ENCODE results near the gene GPR15LG.

The GPR15LG gene

DNA sequence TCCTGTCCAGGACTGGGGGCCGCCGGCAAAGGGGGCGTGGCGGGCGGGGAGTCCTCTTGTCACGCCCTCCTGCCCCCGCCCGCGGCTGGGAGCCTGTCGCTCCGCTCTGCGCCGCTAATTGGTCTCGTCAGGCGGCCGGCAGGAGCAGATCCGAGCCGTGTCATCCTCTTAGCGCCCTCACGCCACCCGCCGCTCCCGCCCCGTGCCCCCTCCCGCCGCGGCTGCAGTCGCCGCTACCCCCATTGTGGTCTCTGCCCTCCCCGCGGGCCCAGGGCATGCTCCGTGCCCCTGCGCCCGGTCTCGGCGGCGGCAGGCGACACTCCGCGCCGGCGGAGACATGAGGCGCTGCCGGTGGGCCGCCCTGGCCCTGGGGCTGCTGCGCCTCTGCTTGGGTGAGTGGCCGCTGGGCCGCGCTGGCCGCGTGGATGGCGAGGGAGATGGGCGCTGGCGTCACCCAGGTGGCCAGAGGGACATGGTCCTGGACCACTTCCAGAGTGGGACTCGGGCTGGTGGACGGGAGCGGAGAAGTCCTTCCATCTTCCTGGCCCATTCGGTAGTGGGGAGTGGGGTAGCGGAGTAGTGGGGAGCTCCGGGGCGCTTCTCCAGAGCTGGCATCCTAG, 20.9 kb downstream of the GPR15LG start, which contains the start of gene CDHR1:
Gene CDHR1 (plus strand): TSS at position 114 of the 620 bp plus-strand sequence. CDS start 224 bp downstream, at position 338.
- no peaks in the 10 kb centered on the region for H3K9me3 ChIP-seq (ENCODE audit: control insufficient read depth, low read length)
- H3K4me1 ChIP-seq (ENCODE audit: control insufficient read depth, insufficient read depth, low read length, poor library complexity, severe bottlenecking) = peaks cover 8% of the 10 kb centered on the region
- no peaks in the 10 kb centered on the region for H3K36me3 ChIP-seq (ENCODE audit: control insufficient read depth, insufficient read depth, low read length)
- 3 to 4% methylated on average over 37 to 48 of the region's 61 CpGs for WGBS, 2 experiments (ENCODE audit: insufficient coverage in 2 of 2)
- peak within 1 kb of the TSS; percentile 41 for H3K4me3 ChIP-seq (ENCODE audit: extremely low read depth, insufficient read depth, low read length, poor library complexity, severe bottlenecking)
- no peak within 1 kb of the TSS for H3K27ac ChIP-seq (ENCODE audit: low read depth, low read length, severe bottlenecking)

DNA sequence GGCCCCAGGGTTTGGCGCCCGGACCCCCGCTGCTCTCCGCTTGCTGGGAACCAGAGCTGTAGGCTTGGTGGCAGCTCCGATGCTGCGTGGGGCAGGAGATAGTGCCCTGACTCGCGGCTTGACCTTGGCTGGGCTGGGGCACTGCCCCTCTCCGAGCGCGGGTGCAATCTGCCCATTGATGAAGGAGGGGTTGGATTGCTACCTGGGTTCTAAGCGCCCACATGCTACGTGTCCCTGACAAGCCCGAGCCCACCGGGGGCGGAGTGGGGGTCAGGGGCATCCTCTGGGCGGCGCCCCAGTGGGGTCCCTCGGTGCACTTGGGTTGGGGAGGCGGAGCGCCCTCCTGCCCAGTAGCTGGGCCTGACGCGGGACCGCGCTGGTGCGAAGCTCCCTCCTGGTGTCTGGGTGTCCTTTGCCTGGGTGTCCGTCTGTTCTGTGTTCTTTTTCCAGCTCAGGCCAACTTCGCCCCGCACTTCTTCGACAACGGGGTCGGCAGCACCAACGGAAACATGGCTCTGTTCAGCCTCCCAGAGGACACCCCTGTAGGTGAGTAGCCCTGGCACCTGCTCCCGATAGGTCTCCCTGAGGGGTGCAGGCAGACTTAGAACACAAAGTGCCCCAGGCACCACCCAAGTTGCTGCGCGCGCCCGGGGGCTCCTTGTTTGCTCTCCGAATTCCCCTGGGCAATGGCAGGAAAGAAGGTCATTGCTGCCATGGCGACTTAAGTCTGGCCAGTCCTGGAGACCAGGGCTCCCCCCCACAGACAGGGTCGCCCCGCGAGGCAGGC, 21.6 kb downstream of the GPR15LG start:
- Histone ChIP-seq H3K27ac (ENCODE audit: low read depth, low read length, severe bottlenecking) (no peak overlapping the region), H3K9me3 (ENCODE audit: control insufficient read depth, low read length) (no peaks in the 10 kb centered on the region), H3K4me3 (ENCODE audit: extremely low read depth, insufficient read depth, low read length, poor library complexity, severe bottlenecking) (peak overlapping the region; percentile 41), H3K4me1 (ENCODE audit: control insufficient read depth, insufficient read depth, low read length, poor library complexity, severe bottlenecking) (peaks cover 8% of the 10 kb centered on the region), H3K36me3 (ENCODE audit: control insufficient read depth, insufficient read depth, low read length) (no peaks in the 10 kb centered on the region)
- WGBS, 2 experiments (ENCODE audit: insufficient coverage in 2 of 2) = 39 to 41% methylated on average over 37 to 38 of the region's 43 CpGs

DNA sequence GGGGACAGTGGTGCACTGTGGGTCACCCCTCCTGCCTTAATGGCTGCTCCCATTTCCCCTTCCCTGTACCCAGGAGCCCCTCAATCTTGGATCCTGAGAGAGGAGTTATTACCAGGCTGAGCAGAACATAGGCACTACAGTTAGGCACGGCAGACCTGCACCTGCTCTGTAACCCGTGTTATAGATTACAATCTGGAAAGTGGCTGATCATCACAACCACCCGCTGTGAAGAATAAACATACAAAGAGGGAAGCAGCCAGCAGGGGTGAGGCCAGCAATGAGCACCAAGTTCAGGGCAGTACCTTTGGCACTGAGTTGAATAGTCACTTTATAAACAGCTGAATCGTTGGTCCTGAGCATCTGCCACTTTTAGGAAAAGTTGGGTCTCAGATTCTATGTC, 22.5 kb downstream of the GPR15LG start:
- H3K9me3 ChIP-seq (ENCODE audit: control insufficient read depth, low read length) = no peaks in the 10 kb centered on the region
- H3K4me1 ChIP-seq (ENCODE audit: control insufficient read depth, insufficient read depth, low read length, poor library complexity, severe bottlenecking) = peaks cover 8% of the 10 kb centered on the region
- no peak overlapping the region for H3K27ac ChIP-seq (ENCODE audit: low read depth, low read length, severe bottlenecking)
- no peak overlapping the region for H3K4me3 ChIP-seq (ENCODE audit: extremely low read depth, insufficient read depth, low read length, poor library complexity, severe bottlenecking)
- H3K36me3 ChIP-seq (ENCODE audit: control insufficient read depth, insufficient read depth, low read length) = no peaks in the 10 kb centered on the region
- WGBS, 2 experiments (ENCODE audit: insufficient coverage in 2 of 2) = 53 to 63% methylated on average over 4 of the region's 4 CpGs

DNA sequence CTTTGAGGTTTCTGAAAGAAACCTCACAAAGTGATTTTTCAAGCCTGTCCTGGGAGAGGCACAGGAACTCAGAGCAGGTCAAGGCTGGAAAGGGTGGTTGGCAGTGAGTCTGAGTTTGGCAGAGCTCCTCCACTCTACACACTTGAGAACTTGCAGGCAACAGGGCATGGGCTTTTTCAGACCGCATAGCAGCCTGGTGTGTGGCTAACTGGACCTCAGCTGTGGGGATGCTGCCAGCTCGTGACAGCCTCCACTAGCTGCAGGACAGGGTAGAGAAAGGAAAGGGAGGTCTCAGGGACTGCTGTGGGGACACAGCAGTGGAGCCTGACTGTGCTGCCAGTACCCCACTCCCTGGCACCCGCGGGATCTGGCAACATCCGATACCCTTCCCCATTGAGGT, 23.3 kb downstream of the GPR15LG start:
- H3K36me3 ChIP-seq (ENCODE audit: control insufficient read depth, insufficient read depth, low read length) = no peaks in the 10 kb centered on the region
- H3K4me3 ChIP-seq (ENCODE audit: extremely low read depth, insufficient read depth, low read length, poor library complexity, severe bottlenecking) = no peak overlapping the region
- no peak overlapping the region for H3K27ac ChIP-seq (ENCODE audit: low read depth, low read length, severe bottlenecking)
- 60 to 80% methylated on average over 1 to 4 of the region's 5 CpGs for WGBS, 2 experiments (ENCODE audit: insufficient coverage in 2 of 2)
- no peaks in the 10 kb centered on the region for H3K9me3 ChIP-seq (ENCODE audit: control insufficient read depth, low read length)
- peaks cover 8% of the 10 kb centered on the region for H3K4me1 ChIP-seq (ENCODE audit: control insufficient read depth, insufficient read depth, low read length, poor library complexity, severe bottlenecking)

DNA sequence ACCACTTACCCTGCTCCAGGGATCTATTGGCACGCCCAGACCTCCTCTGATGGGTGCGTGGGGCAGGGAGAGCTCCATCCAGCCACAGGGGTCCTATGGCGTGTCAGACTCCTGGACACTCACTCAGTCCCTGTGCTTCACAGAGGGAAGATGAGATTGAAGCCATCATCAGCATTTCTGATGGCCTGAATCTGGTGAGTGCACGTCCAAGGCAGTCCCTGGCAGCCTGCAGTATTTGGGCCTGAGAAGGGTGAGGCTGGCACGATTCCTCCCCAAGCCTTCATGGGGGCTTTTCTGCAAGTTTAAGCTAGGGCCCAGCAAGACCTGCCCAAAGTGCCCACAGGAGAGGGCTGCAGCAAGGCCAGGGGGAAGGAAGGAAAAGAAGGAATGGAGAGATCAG, 24.0 kb downstream of the GPR15LG start:
- Histone ChIP-seq H3K36me3 (ENCODE audit: control insufficient read depth, insufficient read depth, low read length) (no peaks in the 10 kb centered on the region), H3K9me3 (ENCODE audit: control insufficient read depth, low read length) (no peaks in the 10 kb centered on the region), H3K4me1 (ENCODE audit: control insufficient read depth, insufficient read depth, low read length, poor library complexity, severe bottlenecking) (peaks cover 8% of the 10 kb centered on the region), H3K27ac (ENCODE audit: low read depth, low read length, severe bottlenecking) (no peak overlapping the region), H3K4me3 (ENCODE audit: extremely low read depth, insufficient read depth, low read length, poor library complexity, severe bottlenecking) (no peak overlapping the region)
- whole genome bisulfite sequencing, 2 experiments (ENCODE audit: insufficient coverage in 2 of 2) = 82 to 87% methylated on average over 4 to 5 of the region's 5 CpGs

DNA sequence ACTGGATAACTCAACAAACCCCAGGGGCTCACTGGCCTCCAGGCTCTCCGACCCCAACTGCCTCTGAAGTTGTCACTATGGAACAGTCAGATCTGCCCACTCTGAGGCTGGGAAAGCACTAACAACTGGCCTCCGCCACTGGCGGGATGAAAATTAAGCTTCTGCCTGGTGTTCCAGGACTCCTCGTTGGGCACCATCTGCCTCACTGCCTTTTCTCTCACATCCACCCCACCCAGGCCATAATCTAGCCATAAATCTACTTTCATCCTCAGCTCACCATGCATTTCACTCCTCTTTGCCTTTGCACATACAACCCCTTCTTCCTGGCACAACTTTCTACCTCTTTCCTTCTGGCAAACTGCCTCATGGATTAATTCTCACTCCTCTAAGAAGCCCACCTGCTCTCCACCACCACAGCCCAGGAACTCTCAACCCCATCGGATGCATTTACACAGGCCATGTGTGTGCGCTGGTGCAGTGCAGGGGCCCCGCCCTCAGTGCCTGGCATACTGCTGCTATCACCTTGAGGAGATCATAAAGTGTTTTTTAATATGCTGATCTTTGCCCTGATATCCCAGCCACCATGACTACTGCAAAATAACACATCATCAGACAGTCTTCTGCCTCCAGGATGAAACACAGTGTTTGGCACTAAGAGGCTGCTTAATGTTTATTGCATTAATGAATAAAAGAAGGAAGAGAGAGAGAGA, 24.8 kb downstream of the GPR15LG start:
- H3K36me3 ChIP-seq (ENCODE audit: control insufficient read depth, insufficient read depth, low read length) = no peaks in the 10 kb centered on the region
- H3K27ac ChIP-seq (ENCODE audit: low read depth, low read length, severe bottlenecking) = no peak overlapping the region
- WGBS, 2 experiments (ENCODE audit: insufficient coverage in 2 of 2) = 85 to 91% methylated on average over 4 to 5 of the region's 7 CpGs
- H3K9me3 ChIP-seq (ENCODE audit: control insufficient read depth, low read length) = no peaks in the 10 kb centered on the region
- H3K4me3 ChIP-seq (ENCODE audit: extremely low read depth, insufficient read depth, low read length, poor library complexity, severe bottlenecking) = no peak overlapping the region
- H3K4me1 ChIP-seq (ENCODE audit: control insufficient read depth, insufficient read depth, low read length, poor library complexity, severe bottlenecking) = peaks cover 8% of the 10 kb centered on the region

DNA sequence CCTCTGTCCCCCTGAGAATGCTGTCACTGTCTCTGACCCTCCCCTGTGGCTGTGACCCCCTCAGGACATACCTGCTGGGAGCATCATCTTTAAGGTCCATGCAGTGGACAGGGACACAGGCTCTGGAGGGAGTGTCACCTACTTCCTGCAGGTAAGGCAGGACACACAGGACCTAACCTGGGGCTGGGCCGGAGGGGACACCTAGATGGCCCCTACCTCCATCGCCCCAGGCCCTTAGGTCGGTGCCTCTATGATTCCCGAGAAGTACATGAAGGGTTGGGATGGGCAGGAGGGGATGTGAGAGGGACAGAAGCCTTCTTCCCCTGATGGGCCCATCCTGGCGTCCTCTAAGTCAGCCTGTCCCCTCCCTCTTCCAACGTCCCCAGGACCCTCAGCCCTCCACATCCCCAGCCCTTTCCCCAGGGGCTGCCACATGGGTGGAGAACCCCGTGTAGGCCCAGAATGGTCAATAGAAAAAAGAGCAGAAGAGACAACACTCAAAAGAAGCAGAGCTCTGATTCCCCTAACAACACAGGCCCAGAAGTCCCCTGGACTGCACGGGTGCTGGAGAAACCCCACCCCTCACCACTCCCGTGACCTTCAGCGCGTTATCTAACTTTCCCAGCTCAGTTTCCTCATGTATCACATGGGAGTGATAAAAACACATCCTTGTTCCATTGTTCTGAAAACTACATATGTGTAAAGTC, 27.1 kb downstream of the GPR15LG start:
- Histone ChIP-seq H3K9me3 (ENCODE audit: control insufficient read depth, low read length) (no peaks in the 10 kb centered on the region), H3K36me3 (ENCODE audit: control insufficient read depth, insufficient read depth, low read length) (no peaks in the 10 kb centered on the region), H3K4me1 (ENCODE audit: control insufficient read depth, insufficient read depth, low read length, poor library complexity, severe bottlenecking) (no peaks in the 10 kb centered on the region), H3K4me3 (ENCODE audit: extremely low read depth, insufficient read depth, low read length, poor library complexity, severe bottlenecking) (no peak overlapping the region), H3K27ac (ENCODE audit: low read depth, low read length, severe bottlenecking) (no peak overlapping the region)
- WGBS, 2 experiments (ENCODE audit: insufficient coverage in 2 of 2) = 90 to 91% methylated on average over 4 of the region's 11 CpGs

DNA sequence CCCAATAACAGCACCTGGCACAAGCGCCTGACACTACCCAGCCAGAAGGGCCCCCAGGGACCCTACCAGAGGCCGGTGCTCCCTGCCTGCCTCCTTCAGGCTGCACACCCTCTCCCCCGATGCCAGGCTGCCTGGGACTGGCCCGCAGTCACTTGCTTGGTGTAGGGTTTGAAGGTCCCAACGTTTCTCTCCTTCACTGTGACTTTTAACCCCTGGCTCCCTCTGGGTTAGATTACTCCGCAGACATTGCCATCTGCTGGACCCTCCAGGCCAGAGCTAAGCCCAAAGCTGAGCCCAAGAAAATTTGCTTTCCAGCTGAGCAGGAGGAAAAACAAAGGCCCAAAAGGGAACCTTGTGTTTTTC, 27.6 kb downstream of the GPR15LG start:
- WGBS, 2 experiments (ENCODE audit: insufficient coverage in 2 of 2) = 62 to 72% methylated on average over 3 to 4 of the region's 6 CpGs
- Histone ChIP-seq H3K4me1 (ENCODE audit: control insufficient read depth, insufficient read depth, low read length, poor library complexity, severe bottlenecking) (no peaks in the 10 kb centered on the region), H3K36me3 (ENCODE audit: control insufficient read depth, insufficient read depth, low read length) (no peaks in the 10 kb centered on the region), H3K4me3 (ENCODE audit: extremely low read depth, insufficient read depth, low read length, poor library complexity, severe bottlenecking) (no peak overlapping the region), H3K27ac (ENCODE audit: low read depth, low read length, severe bottlenecking) (no peak overlapping the region), H3K9me3 (ENCODE audit: control insufficient read depth, low read length) (no peaks in the 10 kb centered on the region)

DNA sequence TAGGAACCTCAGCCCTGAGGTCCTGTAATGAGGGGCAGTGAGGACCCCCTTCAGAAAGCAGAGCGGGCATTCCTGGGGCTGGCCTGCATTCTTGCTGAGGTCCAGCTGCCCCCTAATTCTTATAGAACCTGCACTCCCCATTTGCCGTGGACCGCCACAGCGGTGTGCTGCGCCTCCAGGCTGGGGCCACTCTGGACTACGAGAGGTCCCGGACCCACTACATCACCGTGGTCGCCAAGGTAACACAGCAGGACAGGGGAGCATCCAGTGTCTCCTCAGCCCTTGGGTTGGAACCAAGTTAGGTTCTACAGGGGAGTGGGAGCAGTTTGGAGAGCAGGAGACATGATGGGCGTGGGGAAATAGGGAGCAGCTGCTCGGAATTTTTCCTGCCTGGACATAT, 28.1 kb downstream of the GPR15LG start:
- no peaks in the 10 kb centered on the region for H3K4me1 ChIP-seq (ENCODE audit: control insufficient read depth, insufficient read depth, low read length, poor library complexity, severe bottlenecking)
- H3K9me3 ChIP-seq (ENCODE audit: control insufficient read depth, low read length) = no peaks in the 10 kb centered on the region
- no peaks in the 10 kb centered on the region for H3K36me3 ChIP-seq (ENCODE audit: control insufficient read depth, insufficient read depth, low read length)
- WGBS, 2 experiments (ENCODE audit: insufficient coverage in 2 of 2) = 94 to 96% methylated on average over 9 to 11 of the region's 11 CpGs
- H3K4me3 ChIP-seq (ENCODE audit: extremely low read depth, insufficient read depth, low read length, poor library complexity, severe bottlenecking) = no peak overlapping the region
- no peak overlapping the region for H3K27ac ChIP-seq (ENCODE audit: low read depth, low read length, severe bottlenecking)

DNA sequence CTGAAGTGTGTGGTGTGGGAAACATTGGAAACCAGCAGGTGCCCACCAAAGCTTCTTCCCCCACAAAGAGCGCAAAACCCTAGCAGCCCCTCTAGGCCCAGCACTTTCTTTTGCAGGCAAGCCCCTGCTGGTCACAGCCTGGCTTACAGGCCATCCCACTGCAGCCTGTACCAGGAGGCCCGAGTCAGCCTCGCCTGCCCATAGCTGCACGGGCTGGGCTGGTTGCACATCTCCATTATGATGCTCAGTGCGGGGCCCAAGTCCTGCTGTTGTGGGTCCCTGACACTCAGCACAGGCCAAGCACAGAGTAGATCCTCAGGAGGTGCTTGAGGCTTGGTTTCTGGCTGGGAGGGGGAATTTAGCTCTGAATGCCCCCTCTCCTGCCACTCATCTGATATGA, 28.7 kb downstream of the GPR15LG start:
- Histone ChIP-seq H3K9me3 (ENCODE audit: control insufficient read depth, low read length) (no peaks in the 10 kb centered on the region), H3K36me3 (ENCODE audit: control insufficient read depth, insufficient read depth, low read length) (no peaks in the 10 kb centered on the region), H3K4me3 (ENCODE audit: extremely low read depth, insufficient read depth, low read length, poor library complexity, severe bottlenecking) (no peak overlapping the region), H3K4me1 (ENCODE audit: control insufficient read depth, insufficient read depth, low read length, poor library complexity, severe bottlenecking) (no peaks in the 10 kb centered on the region), H3K27ac (ENCODE audit: low read depth, low read length, severe bottlenecking) (no peak overlapping the region)
- WGBS, 2 experiments (ENCODE audit: insufficient coverage in 2 of 2) = 89 to 90% methylated on average over 4 to 5 of the region's 5 CpGs

All from mesodermal cell (in vitro differentiated cells).